Measurements from ENCODE around the gene RBL2. TPM values are rescaled to one million over a fixed set of nuclear protein-coding genes. Genes with fewer than 3 reads are reported as not detected.
"Not testable (repeated sequence)": the region's sequence is repeated elsewhere in the genome, so short reads cannot be mapped to it uniquely, and the experiment has no call there.

Gene RBL2
- total and polyA plus RNA-seq, 9 of the 15 experiments (the other 6 are each of a cell fraction or from before 2014, with no cell fraction given) = 7.8 to 76.3 (median 28.5) TPM

DNA sequence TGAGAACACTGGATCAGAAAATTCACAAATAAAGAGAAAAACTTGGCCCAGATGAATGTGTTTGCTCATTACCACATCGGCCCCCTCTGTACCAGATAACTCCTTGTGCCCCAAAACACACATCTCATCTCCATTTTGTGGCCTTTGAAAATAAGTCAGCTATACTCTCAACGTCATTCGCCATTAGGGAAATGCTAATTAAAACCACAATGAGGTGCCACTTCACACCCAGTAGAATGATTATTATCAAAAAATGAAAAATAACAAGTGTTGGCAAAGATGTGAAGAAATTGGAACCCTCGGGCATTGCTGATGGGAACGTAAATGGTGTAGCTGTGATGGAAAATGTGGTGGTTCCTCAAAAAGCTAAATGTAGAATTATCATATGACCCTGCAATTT lies 103.4 kb downstream of the RBL2 start:
- no peak overlapping the region for H3K9ac ChIP-seq (ENCODE audit: insufficient read depth in 1 of 2, low read depth in 2 of 2, low read length in 2 of 2)
- no peak overlapping the region for H2AFZ ChIP-seq (ENCODE audit: low read depth, low read length)
- no peak for ATAC-seq
- no peak overlapping the region for H3K4me2 ChIP-seq (ENCODE audit: insufficient read depth, low read length)
- in situ Hi-C loops (cut with MboI) (no loop called here), intact Hi-C loops (cut with micrococcal nuclease) (no loop called here)
- no peak for FAIRE-seq
- no peaks in the 10 kb centered on the region for H3K9me3 ChIP-seq (replicated peaks; ENCODE audit: control insufficient read depth, insufficient read depth, low read depth, low read length)
- no TSS peak for BruUV-seq (replicated peaks)
- H3K27me3 ChIP-seq (ENCODE audit: control insufficient read depth in 2 of 2, insufficient read depth in 2 of 2, low read length in 2 of 2) = peaks cover 16 to 21% of the 10 kb centered on the region in 2 experiments; a peak in 4 of 5 replicates
- TF ChIP-seq HDAC8 (tag; IDR thresholded peaks at IDR 0.05) = no peak
- TF ChIP-seq ZNF282 (CRISPR knock-in tag; IDR thresholded peaks at IDR 0.05) = no peak
- TF ChIP-seq, protein P1, sequence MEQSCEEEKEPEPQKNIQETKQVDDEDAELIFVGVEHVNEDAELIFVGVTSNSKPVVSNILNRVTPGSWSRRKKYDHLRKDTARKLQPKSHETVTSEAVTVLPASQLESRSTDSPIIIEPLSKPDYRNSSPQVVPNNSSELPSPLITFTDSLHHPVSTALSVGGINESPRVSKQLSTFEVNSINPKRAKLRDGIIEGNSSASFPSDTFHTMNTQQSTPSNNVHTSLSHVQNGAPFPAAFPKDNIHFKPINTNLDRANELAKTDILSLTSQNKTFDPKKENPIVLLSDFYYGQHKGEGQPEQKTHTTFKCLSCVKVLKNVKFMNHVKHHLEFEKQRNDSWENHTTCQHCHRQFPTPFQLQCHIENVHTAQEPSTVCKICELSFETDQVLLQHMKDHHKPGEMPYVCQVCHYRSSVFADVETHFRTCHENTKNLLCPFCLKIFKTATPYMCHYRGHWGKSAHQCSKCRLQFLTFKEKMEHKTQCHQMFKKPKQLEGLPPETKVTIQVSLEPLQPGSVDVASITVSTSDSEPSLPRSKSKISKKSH (CRISPR knock-in tag; IDR thresholded peaks at IDR 0.05) = no peak
- no peak for TF ChIP-seq NFYB (IDR thresholded peaks at IDR 0.05; ENCODE audit: extremely low read depth, insufficient read length)
- TF ChIP-seq BRCA1 (IDR thresholded peaks at IDR 0.05) = no peak
- TF ChIP-seq BRCA1 (CRISPR knock-in tag; IDR thresholded peaks at IDR 0.05) = no peak
- TF ChIP-seq, protein P2, sequence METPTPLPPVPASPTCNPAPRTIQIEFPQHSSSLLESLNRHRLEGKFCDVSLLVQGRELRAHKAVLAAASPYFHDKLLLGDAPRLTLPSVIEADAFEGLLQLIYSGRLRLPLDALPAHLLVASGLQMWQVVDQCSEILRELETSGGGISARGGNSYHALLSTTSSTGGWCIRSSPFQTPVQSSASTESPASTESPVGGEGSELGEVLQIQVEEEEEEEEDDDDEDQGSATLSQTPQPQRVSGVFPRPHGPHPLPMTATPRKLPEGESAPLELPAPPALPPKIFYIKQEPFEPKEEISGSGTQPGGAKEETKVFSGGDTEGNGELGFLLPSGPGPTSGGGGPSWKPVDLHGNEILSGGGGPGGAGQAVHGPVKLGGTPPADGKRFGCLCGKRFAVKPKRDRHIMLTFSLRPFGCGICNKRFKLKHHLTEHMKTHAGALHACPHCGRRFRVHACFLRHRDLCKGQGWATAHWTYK (CRISPR knock-in tag; IDR thresholded peaks at IDR 0.05) = no peak
- no peak for TF ChIP-seq NR3C1 (CRISPR knock-in tag; IDR thresholded peaks at IDR 0.05)
- no peak for TF ChIP-seq ZNF589 (CRISPR knock-in tag; IDR thresholded peaks at IDR 0.05; ENCODE audit: low read depth)
- no peak for TF ChIP-seq ELF1 (tag; IDR thresholded peaks at IDR 0.05)
- H4K20me1 ChIP-seq (replicated peaks; ENCODE audit: control insufficient read depth, insufficient read depth, low read length) = no peaks in the 10 kb centered on the region
- no peak overlapping the region for H3K27ac ChIP-seq (ENCODE audit: extremely low read depth, low read depth, low read length)
- DNase-seq (ENCODE audit: extremely low read depth in 1 of 4, low spot score in 3 of 4) = no peak
- ChIA-PET POLR2A (no interaction called here), CTCF (ENCODE audit: low intra/inter-chr PET ratio) (no interaction called here)
- H3K9me1 ChIP-seq (ENCODE audit: control insufficient read depth, insufficient read depth, low read length) = no peaks in the 10 kb centered on the region
- WGBS (ENCODE audit: insufficient coverage, low coverage, missing lambda C conversion rate) = 4% methylated on average over 5 of the region's 5 CpGs
- H3K79me2 ChIP-seq (ENCODE audit: control insufficient read depth, insufficient read depth, low read length) = no peaks in the 10 kb centered on the region
- H3K36me3 ChIP-seq (ENCODE audit: control insufficient read depth, insufficient read depth, low read length) = no peaks in the 10 kb centered on the region
- H3K4me3 ChIP-seq = no peak overlapping the region
- no peaks in the 10 kb centered on the region for H3K4me1 ChIP-seq (replicated peaks in 1 of 2; ENCODE audit: control insufficient read depth in 2 of 2, insufficient read depth in 2 of 2, low read length in 2 of 2)

DNA sequence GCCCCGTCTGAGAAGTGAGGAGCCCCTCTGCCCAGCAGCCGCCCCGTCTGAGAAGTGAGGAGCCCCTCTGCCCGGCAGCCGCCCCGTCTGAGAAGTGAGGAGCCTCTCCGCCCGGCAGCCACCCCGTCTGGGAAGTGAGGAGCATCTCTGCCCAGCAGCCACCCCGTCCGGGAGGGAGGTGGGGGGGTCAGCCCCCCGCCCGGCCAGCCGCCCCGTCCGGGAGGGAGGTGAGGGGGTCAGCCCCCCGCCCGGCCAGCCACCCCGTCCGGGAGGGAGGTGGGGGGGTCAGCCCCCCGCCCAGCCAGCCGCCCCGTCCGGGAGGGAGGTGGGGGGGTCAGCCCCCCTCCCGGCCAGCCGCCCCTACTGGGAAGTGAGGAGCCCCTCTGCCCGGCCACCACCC lies 105.1 kb downstream of the RBL2 start:
- H3K79me2 ChIP-seq (ENCODE audit: control insufficient read depth, insufficient read depth, low read length); POLR2A ChIA-PET; H4K20me1 ChIP-seq (replicated peaks; ENCODE audit: control insufficient read depth, insufficient read depth, low read length); H3K4me2 ChIP-seq (ENCODE audit: insufficient read depth, low read length); H3K9ac ChIP-seq (ENCODE audit: insufficient read depth in 1 of 2, low read depth in 2 of 2, low read length in 2 of 2); DNase-seq (ENCODE audit: extremely low read depth in 1 of 4, low spot score in 3 of 4); CTCF ChIA-PET (ENCODE audit: low intra/inter-chr PET ratio); H3K4me1 ChIP-seq (replicated peaks in 1 of 2; ENCODE audit: control insufficient read depth in 2 of 2, insufficient read depth in 2 of 2, low read length in 2 of 2); H3K36me3 ChIP-seq (ENCODE audit: control insufficient read depth, insufficient read depth, low read length); BruUV-seq (replicated peaks); H3K4me3 ChIP-seq; FAIRE-seq; ATAC-seq; intact Hi-C loops (cut with micrococcal nuclease); H3K27ac ChIP-seq (ENCODE audit: extremely low read depth, low read depth, low read length); in situ Hi-C loops (cut with MboI); H2AFZ ChIP-seq (ENCODE audit: low read depth, low read length); H3K9me3 ChIP-seq (replicated peaks; ENCODE audit: control insufficient read depth, insufficient read depth, low read depth, low read length); H3K9me1 ChIP-seq (ENCODE audit: control insufficient read depth, insufficient read depth, low read length): not testable (repeated sequence)
- peaks cover 21% of the 10 kb centered on the region in 2 experiments for H3K27me3 ChIP-seq (ENCODE audit: control insufficient read depth in 2 of 2, insufficient read depth in 2 of 2, low read length in 2 of 2)
- no CpG with 5 or more reads among the region's 27 CpGs for WGBS (ENCODE audit: insufficient coverage, low coverage, missing lambda C conversion rate)
